GM12865 (cell line): ENCODE measurements around the gene GSDME.

ENCODE experiments used
- DNase-seq: peaks from one replicate; pipeline ENCODE4 v3.0.0; 2010; ENCODE audit warnings: low read depth
- H3K4me3 ChIP-seq: 2 replicates; pipeline ENCODE4 v1.5.1; 2011; ENCODE audit warnings: mild to moderate bottlenecking, low read depth, low read length, control low read depth
- TF ChIP-seq, protein P1 (sequence below): IDR thresholded peaks from 2 replicates; pipeline ENCODE4 v1.5.1; 2011; ENCODE audit warnings: low read length, control low read depth, low read depth, inconsistent platforms; ENCODE audit not compliant: insufficient read depth; ENCODE audit errors: missing control alignments

The GSDME gene

DNA sequence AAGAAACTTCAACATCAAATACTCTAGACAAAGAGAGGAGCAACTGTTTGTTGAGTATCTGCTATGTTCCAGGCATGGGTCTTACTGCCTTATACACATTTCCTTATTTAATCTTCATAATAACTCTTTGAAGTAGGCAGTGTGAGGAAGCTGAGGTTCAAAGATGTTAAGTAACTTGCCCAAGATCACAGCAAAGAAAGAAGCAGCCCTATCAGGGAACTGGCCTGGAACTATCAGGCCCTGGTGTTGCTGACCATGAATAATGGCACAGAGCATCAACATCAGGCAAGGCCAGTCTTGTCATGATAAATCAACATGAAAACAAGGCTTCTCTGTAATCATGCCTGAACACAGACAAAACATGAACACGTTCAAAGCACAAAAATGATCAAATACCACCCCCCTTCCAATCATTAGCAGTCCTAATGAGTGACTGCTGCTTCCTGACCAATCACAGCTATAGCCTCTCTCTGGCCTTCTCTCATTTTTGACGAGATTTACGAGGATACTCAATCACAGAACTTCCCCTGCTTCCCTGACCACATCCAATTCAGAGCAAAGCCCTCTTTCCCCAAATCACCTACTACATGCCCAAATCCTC lies 2.3 kb downstream of the GSDME start:
- TF ChIP-seq, protein P1, sequence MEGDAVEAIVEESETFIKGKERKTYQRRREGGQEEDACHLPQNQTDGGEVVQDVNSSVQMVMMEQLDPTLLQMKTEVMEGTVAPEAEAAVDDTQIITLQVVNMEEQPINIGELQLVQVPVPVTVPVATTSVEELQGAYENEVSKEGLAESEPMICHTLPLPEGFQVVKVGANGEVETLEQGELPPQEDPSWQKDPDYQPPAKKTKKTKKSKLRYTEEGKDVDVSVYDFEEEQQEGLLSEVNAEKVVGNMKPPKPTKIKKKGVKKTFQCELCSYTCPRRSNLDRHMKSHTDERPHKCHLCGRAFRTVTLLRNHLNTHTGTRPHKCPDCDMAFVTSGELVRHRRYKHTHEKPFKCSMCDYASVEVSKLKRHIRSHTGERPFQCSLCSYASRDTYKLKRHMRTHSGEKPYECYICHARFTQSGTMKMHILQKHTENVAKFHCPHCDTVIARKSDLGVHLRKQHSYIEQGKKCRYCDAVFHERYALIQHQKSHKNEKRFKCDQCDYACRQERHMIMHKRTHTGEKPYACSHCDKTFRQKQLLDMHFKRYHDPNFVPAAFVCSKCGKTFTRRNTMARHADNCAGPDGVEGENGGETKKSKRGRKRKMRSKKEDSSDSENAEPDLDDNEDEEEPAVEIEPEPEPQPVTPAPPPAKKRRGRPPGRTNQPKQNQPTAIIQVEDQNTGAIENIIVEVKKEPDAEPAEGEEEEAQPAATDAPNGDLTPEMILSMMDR = no peak

DNA sequence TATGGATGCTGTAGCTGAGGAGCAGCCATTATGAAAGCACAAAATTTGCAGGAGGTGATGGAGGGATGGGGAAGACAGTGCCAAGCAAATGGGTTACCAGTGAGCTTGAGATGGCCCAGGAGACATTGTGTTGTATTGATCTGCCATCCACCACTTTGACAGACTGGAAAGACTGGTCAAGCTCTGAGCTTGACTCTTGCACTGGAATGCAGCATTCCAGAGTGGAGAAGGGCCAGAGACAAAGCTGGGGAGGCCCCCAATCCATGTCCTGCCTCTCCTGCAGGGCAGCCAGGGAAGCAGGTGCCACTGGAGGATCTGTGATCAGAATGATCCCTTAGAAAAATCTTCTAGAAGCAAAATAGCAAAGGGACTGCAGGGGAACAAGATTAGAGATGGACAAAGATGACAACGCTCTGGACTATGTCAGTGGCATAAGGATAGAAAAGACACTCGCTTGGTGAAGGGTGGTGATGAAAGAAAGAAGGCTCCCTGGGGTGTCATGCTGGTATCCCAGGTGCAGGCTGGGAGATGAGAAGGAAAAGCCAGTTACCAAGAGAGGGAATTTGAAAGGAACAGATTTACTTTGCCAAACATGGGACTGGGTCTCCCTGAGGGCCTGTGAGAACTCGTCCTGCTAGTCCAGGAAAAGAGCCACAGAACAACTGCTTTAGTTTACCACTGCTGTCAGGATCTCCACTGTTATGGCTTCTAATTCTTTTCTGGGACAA lies 5.0 kb downstream of the GSDME start:
- TF ChIP-seq, protein P1 = no peak
- no peak for DNase-seq
- H3K4me3 ChIP-seq = no peak overlapping the region

More for the DNA sequence above, 2.3 kb downstream of the GSDME start:
- DNase-seq = peak; percentile 48
- H3K4me3 ChIP-seq = peak overlapping the region; percentile 70

DNA sequence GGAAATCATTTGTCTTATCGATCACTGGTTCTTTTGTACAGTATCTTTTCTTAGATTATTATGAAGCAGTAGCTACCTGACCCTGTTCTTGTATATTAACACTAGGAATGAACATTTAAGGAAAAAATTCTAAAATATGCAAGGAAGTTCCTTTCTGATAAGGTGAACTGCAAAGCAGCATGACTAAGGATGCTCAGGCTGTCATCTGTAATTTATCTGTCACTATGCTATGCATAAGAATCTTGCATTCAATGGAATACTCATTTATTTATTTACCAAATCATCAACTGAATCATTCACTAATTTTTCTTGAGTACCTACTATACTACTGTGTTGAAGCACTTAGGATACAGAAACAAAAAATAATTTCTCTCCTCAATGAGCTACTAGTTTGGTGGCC lies 5.8 kb downstream of the GSDME start:
- H3K4me3 ChIP-seq = no peak overlapping the region
- no peak for DNase-seq
- TF ChIP-seq, protein P1 = no peak

DNA sequence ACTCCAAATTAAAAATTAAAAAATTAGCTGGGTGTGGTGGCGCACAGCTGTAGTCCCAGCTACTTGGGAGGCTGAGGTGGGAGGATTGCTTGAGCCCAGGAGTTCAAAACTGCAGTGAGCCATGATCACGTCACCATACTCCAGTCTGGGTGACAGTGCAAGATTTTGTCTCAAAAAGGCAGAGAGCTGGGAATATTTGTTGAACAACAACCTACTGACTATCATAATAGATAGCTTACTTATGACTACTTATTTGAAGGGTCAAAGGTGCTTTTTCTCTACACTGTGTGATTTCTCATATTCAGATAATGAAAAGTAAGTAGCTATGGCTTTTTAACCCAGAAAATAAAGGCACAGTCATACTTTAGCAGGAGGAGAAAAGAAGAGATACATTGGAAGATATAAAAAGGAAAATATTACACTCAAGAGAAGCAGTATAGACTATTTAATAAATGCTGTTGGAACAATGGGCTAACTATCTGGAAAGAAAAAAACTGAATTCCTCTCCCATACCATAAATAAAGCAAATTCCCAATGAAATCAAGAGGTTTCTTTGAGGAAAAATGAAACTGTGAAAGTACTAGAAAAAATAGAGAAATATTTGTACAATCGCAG lies 6.7 kb downstream of the GSDME start:
- TF ChIP-seq, protein P1 = no peak
- H3K4me3 ChIP-seq = no peak overlapping the region
- no peak for DNase-seq

DNA sequence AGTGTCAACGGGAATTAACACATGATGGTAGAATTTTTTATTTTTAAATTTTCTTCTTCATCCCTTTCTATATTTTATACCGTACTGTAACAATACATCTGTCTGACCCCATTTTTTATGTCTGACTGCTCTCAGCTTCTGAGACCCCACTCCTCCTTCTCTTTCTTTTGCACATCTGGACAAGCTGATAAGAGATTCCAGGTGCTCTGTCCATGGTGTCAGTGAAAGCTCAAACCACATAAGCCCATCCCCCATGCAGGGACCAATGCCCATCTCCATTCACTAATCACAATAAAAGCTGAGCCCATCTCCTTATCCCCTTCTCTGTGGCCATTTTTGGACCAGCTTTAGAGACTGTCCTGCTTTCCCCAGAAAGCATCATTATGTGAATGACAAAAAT lies 8.7 kb downstream of the GSDME start:
- TF ChIP-seq, protein P1 = no peak
- H3K4me3 ChIP-seq = no peak overlapping the region
- no peak for DNase-seq

DNA sequence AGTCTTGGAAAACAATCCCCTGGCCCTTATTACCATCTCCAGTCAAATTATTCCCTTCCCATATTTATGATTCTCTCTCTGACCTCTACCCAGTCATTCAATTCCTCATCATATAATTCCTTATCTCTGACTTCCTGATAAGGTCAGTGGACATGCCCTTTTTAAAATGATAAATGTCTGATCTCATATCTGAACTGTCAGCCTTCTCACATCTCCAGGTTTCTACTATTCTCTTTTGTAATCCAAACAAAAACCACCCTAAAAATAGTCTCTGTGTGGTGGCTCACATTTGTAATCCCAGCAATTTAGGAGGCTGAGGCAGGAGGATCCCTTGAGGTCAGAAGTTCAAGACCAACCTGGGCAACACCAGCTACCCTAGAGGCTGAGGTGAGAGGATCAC lies 11.9 kb downstream of the GSDME start:
- no peak for DNase-seq
- no peak overlapping the region for H3K4me3 ChIP-seq
- TF ChIP-seq, protein P1 = no peak
